GM12891 (cell line): Measurements from ENCODE around the gene RSPH9.

ENCODE experiments used
- PAX5 ChIP-seq: IDR thresholded peaks from 2 replicates; pipeline ENCODE4 v1.6.1; 2011; ENCODE audit warnings: low read length, moderate library complexity, mild to moderate bottlenecking; ENCODE audit not compliant: insufficient read depth, severe bottlenecking
- POLR2A ChIP-seq: IDR thresholded peaks from 2 replicates; pipeline ENCODE4 v1.6.1; 2011; ENCODE audit warnings: low read depth, low read length, control low read depth
- POLR2AphosphoS5 ChIP-seq: IDR thresholded peaks from 2 replicates; pipeline ENCODE4 v1.6.1; 2011; ENCODE audit warnings: low read depth, low read length, control low read depth

DNA sequence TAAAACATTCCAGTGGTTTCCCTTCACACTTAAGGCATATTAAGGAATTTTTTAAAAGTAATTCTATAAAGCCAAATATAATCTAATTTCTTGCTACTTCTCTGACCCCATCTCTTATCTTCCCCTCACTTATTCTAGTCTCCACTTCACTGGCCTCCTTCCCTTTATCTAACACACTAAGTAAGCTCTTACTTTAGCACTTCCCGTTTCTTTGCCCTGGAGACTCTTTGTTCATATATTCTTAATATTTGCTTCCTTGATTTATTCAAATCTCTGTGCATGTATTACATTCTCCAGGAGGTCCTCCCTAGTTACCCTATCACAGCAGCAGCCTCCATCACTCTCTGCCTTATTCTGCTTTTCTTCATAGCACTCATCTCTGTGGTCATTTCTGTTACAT, 36.0 kb upstream of the RSPH9 start:
- TF ChIP-seq POLR2A (no peak), POLR2AphosphoS5 (no peak), PAX5 (no peak)
